HCT116 (cell line): ENCODE measurements around the gene CSH2. TPM values are rescaled to one million over a fixed set of nuclear protein-coding genes. Genes with fewer than 3 reads are reported as not detected.

Experiments used
- EZH2 ChIP-seq: fragments of 200-600 bp; sonication (generic); IDR thresholded peaks from 2 replicates; pipeline ENCODE4 v1.6.1; 2017; ENCODE audit warnings: antibody characterized with exemption, mixed run types
- EZH2phosphoT487 ChIP-seq: fragments of 200-600 bp; IDR thresholded peaks from 2 replicates; pipeline ENCODE4 v1.6.1; 2018; ENCODE audit warnings: antibody characterized with exemption, borderline replicate concordance
- JUND ChIP-seq: IDR thresholded peaks from 2 replicates; pipeline ENCODE4 v1.6.1; 2012
- POLR2A ChIP-seq: IDR thresholded peaks from 2 replicates; pipeline ENCODE4 v1.7.0; 2011; ENCODE audit warnings: borderline replicate concordance; ENCODE audit not compliant: insufficient read depth, insufficient read length; ENCODE audit errors: extremely low read depth
- REST ChIP-seq: IDR thresholded peaks from 2 replicates; pipeline ENCODE4 v1.6.1; 2012; ENCODE audit warnings: low read depth
- SRF ChIP-seq: IDR thresholded peaks from 2 replicates; pipeline ENCODE4 v1.6.1; 2012; ENCODE audit warnings: low read depth
- ZBTB33 ChIP-seq: IDR thresholded peaks from 2 replicates; pipeline ENCODE4 v1.6.1; 2011; ENCODE audit warnings: mild to moderate bottlenecking, low read length, moderate library complexity; ENCODE audit not compliant: insufficient replicate concordance; ENCODE audit errors: extremely low read depth
- ZNF274 ChIP-seq: fragments of 200-500 bp; sonication (Bioruptor generic); IDR thresholded peaks from 2 replicates; pipeline ENCODE4 v1.6.1; 2014; ENCODE audit warnings: mild to moderate bottlenecking, low read depth, low read length, inconsistent platforms
- total RNA-seq: library from RNA; stranded (reverse); gene quantifications from one replicate; pipeline ENCODE4 v1.2.1, GENCODE V29; 2021; ENCODE audit not compliant: unreplicated experiment

Gene CSH2
- total RNA-seq, 1 experiment from 2014 or later, result not detected

GRCh38 chr17:63834431-63835166 is 38.9 kb downstream of the CSH2 start (continued):
- TF ChIP-seq JUND, result no peak
- no peak for TF ChIP-seq POLR2A
- no peak for TF ChIP-seq ZBTB33
- TF ChIP-seq EZH2phosphoT487, result no peak
- TF ChIP-seq ZNF274, result no peak
- TF ChIP-seq SRF, result no peak
- no peak for TF ChIP-seq REST
- no peak for TF ChIP-seq EZH2
- TF ChIP-seq, all 23 proteins: peak for 3
